Epithelial cell of alveolus of lung (primary cell): ENCODE data around the gene TP53TG3B. TPM values are rescaled to one million over a fixed set of nuclear protein-coding genes. Genes with fewer than 3 reads are reported as not detected.

Source experiments
- total RNA-seq: library from RNA; depleted of rRNA; stranded (reverse); fragments of >200 nt; gene quantifications from 2 replicates; pipeline ENCODE4 v1.2.1, GENCODE V29; 2015

Gene TP53TG3B
- total RNA-seq: not detected in 2 replicates

GRCh38 chr16:33360541-33360940 lies at the start of gene TP53TG3B:
TSS of gene TP53TG3B (plus strand) at chr16:33360841. CDS start at chr16:33360909, 68 bp downstream.

Other genes starting within 250 kb of the TP53TG3B start
- not detected in 2 replicates for gene TP53TG3C, start 166.6 kb upstream of the TP53TG3B start, total RNA-seq
- not detected in 2 replicates for gene TP53TG3E, start 56.5 kb upstream of the TP53TG3B start, total RNA-seq
- not detected in 2 replicates for gene TP53TG3F, start 98.8 kb downstream of the TP53TG3B start, total RNA-seq